ENCODE results near the gene HYI. TPM values are rescaled to one million over a fixed set of nuclear protein-coding genes. Genes with fewer than 3 reads are reported as not detected.
"Not testable (repeated sequence)": the region's sequence is repeated elsewhere in the genome, so short reads cannot be mapped to it uniquely, and the experiment has no call there.

The HYI gene
- total and polyA plus RNA-seq, 9 donors = 17.8 to 29.2 (median 22.2) TPM

GRCh38 chr1:43468414-43468813, 14.7 kb upstream of the HYI start:
- no peak for DNase-seq
- Histone ChIP-seq H3K4me1 (ENCODE audit: control insufficient read depth, insufficient read depth, low read length) (peaks cover 3% of the 10 kb centered on the region), H3K27ac (ENCODE audit: low read length) (no peak overlapping the region), H3K36me3 (ENCODE audit: control insufficient read depth, insufficient read depth, low read length) (no peaks in the 10 kb centered on the region), H3K4me3 (ENCODE audit: low read length) (no peak overlapping the region), H3K9me3 (replicated peaks; ENCODE audit: control insufficient read depth, low read depth, low read length) (no peaks in the 10 kb centered on the region), H3K27me3 (ENCODE audit: control insufficient read depth, insufficient read depth, low read length) (no peaks in the 10 kb centered on the region)
- WGBS (ENCODE audit: insufficient coverage) = 100% methylated on average over 2 of the region's 3 CpGs

- WGBS (ENCODE audit: insufficient coverage) = 40% methylated on average over 2 of the region's 2 CpGs
- no peak overlapping the region for H3K27ac ChIP-seq (ENCODE audit: low read length)
- H3K36me3 ChIP-seq (ENCODE audit: control insufficient read depth, insufficient read depth, low read length) = no peaks in the 10 kb centered on the region
- no peak overlapping the region for H3K4me3 ChIP-seq (ENCODE audit: low read length)
- no peak for DNase-seq
- H3K9me3 ChIP-seq (replicated peaks; ENCODE audit: control insufficient read depth, low read depth, low read length) = no peaks in the 10 kb centered on the region
- H3K4me1 ChIP-seq (ENCODE audit: control insufficient read depth, insufficient read depth, low read length) = no peaks in the 10 kb centered on the region
- H3K27me3 ChIP-seq (ENCODE audit: control insufficient read depth, insufficient read depth, low read length) = no peaks in the 10 kb centered on the region
Measured at GRCh38 chr1:43466403-43466802, 12.7 kb upstream of the HYI start.

GRCh38 chr1:43465505-43466067, 11.9 kb upstream of the HYI start:
- no peak for DNase-seq
- H3K27ac ChIP-seq (ENCODE audit: low read length) = no peak overlapping the region
- WGBS (ENCODE audit: insufficient coverage) = 60% methylated on average over 1 of the region's 3 CpGs

GRCh38 chr1:43464681-43465504, 11.2 kb upstream of the HYI start:
- Histone ChIP-seq H3K4me1 (ENCODE audit: control insufficient read depth, insufficient read depth, low read length) (no peaks in the 10 kb centered on the region), H3K27ac (ENCODE audit: low read length) (no peak overlapping the region), H3K9me3 (replicated peaks; ENCODE audit: control insufficient read depth, low read depth, low read length) (no peaks in the 10 kb centered on the region), H3K27me3 (ENCODE audit: control insufficient read depth, insufficient read depth, low read length) (no peaks in the 10 kb centered on the region), H3K4me3 (ENCODE audit: low read length) (no peak overlapping the region), H3K36me3 (ENCODE audit: control insufficient read depth, insufficient read depth, low read length) (no peaks in the 10 kb centered on the region)
- 87% methylated on average over 3 of the region's 13 CpGs for whole genome bisulfite sequencing (ENCODE audit: insufficient coverage)
- no peak for DNase-seq

More at GRCh38 chr1:43465505-43466067, 11.9 kb upstream of the HYI start:
- Histone ChIP-seq H3K4me1 (ENCODE audit: control insufficient read depth, insufficient read depth, low read length) (no peaks in the 10 kb centered on the region), H3K4me3 (ENCODE audit: low read length) (no peak overlapping the region), H3K36me3 (ENCODE audit: control insufficient read depth, insufficient read depth, low read length) (no peaks in the 10 kb centered on the region), H3K9me3 (replicated peaks; ENCODE audit: control insufficient read depth, low read depth, low read length) (no peaks in the 10 kb centered on the region), H3K27me3 (ENCODE audit: control insufficient read depth, insufficient read depth, low read length) (no peaks in the 10 kb centered on the region)

- Histone ChIP-seq H3K27ac (ENCODE audit: low read length) (no peak overlapping the region), H3K36me3 (ENCODE audit: control insufficient read depth, insufficient read depth, low read length) (no peaks in the 10 kb centered on the region), H3K9me3 (replicated peaks; ENCODE audit: control insufficient read depth, low read depth, low read length) (no peaks in the 10 kb centered on the region), H3K27me3 (ENCODE audit: control insufficient read depth, insufficient read depth, low read length) (no peaks in the 10 kb centered on the region), H3K4me3 (ENCODE audit: low read length) (no peak overlapping the region), H3K4me1 (ENCODE audit: control insufficient read depth, insufficient read depth, low read length) (no peaks in the 10 kb centered on the region)
- no peak for DNase-seq
- WGBS (ENCODE audit: insufficient coverage) = no CpG with 5 or more reads among the region's 2 CpGs
Measured at GRCh38 chr1:43463479-43463878, 9.7 kb upstream of the HYI start.

- DNase-seq = no peak
- Histone ChIP-seq H3K9me3 (replicated peaks; ENCODE audit: control insufficient read depth, low read depth, low read length) (no peaks in the 10 kb centered on the region), H3K27ac (ENCODE audit: low read length) (no peak overlapping the region), H3K4me3 (ENCODE audit: low read length) (no peak overlapping the region), H3K4me1 (ENCODE audit: control insufficient read depth, insufficient read depth, low read length) (no peaks in the 10 kb centered on the region), H3K27me3 (ENCODE audit: control insufficient read depth, insufficient read depth, low read length) (no peaks in the 10 kb centered on the region), H3K36me3 (ENCODE audit: control insufficient read depth, insufficient read depth, low read length) (no peaks in the 10 kb centered on the region)
- no CpG with 5 or more reads among the region's 5 CpGs for WGBS (ENCODE audit: insufficient coverage)
Measured at GRCh38 chr1:43460988-43461693, 7.4 kb upstream of the HYI start.

GRCh38 chr1:43458379-43458778, 4.6 kb upstream of the HYI start:
- H3K27ac ChIP-seq (ENCODE audit: low read length); DNase-seq; H3K9me3 ChIP-seq (replicated peaks; ENCODE audit: control insufficient read depth, low read depth, low read length); H3K4me3 ChIP-seq (ENCODE audit: low read length); H3K36me3 ChIP-seq (ENCODE audit: control insufficient read depth, insufficient read depth, low read length); H3K27me3 ChIP-seq (ENCODE audit: control insufficient read depth, insufficient read depth, low read length); H3K4me1 ChIP-seq (ENCODE audit: control insufficient read depth, insufficient read depth, low read length): not testable (repeated sequence)
- 85% methylated on average over 2 of the region's 3 CpGs for WGBS (ENCODE audit: insufficient coverage)

- DNase-seq = no peak
- H3K36me3 ChIP-seq (ENCODE audit: control insufficient read depth, insufficient read depth, low read length) = peaks cover 21% of the 10 kb centered on the region
- no peaks in the 10 kb centered on the region for H3K27me3 ChIP-seq (ENCODE audit: control insufficient read depth, insufficient read depth, low read length)
- no peak overlapping the region for H3K27ac ChIP-seq (ENCODE audit: low read length)
- H3K9me3 ChIP-seq (replicated peaks; ENCODE audit: control insufficient read depth, low read depth, low read length) = no peaks in the 10 kb centered on the region
- no peak overlapping the region for H3K4me3 ChIP-seq (ENCODE audit: low read length)
- H3K4me1 ChIP-seq (ENCODE audit: control insufficient read depth, insufficient read depth, low read length) = peaks cover 17% of the 10 kb centered on the region
- 64% methylated on average over 2 of the region's 7 CpGs for WGBS (ENCODE audit: insufficient coverage)
Measured at GRCh38 chr1:43455213-43455889, 1.6 kb upstream of the HYI start.

- DNase-seq = peak; percentile 90
- Histone ChIP-seq H3K4me1 (ENCODE audit: control insufficient read depth, insufficient read depth, low read length) (peaks cover 17% of the 10 kb centered on the region), H3K9me3 (replicated peaks; ENCODE audit: control insufficient read depth, low read depth, low read length) (no peaks in the 10 kb centered on the region), H3K36me3 (ENCODE audit: control insufficient read depth, insufficient read depth, low read length) (peaks cover 30% of the 10 kb centered on the region), H3K4me3 (ENCODE audit: low read length) (peak overlapping the region; percentile 70), H3K27me3 (ENCODE audit: control insufficient read depth, insufficient read depth, low read length) (no peaks in the 10 kb centered on the region), H3K27ac (ENCODE audit: low read length) (peak overlapping the region; percentile 89)
- 11% methylated on average over 10 of the region's 19 CpGs for WGBS (ENCODE audit: insufficient coverage)
Measured at GRCh38 chr1:43454270-43455011, 710 bp upstream of the HYI start.
